Astrocyte (in vitro differentiated cells and primary cell): ENCODE measurements around the gene SARDH. TPM values are rescaled to one million over a fixed set of nuclear protein-coding genes. Genes with fewer than 3 reads are reported as not detected.

Experiments
- DNase-seq: peaks from one replicate; pipeline ENCODE4 v3.0.0-alpha.2; 2010; ENCODE audit warnings: low read depth
- FAIRE-seq: peaks from 2 replicates; lab custom pipeline; 2011; peaks lifted over from hg19 to GRCh38; lab: Jason Lieb, UNC
- H2AFZ ChIP-seq: 2 replicates; pipeline ENCODE4 v1.6.0; 2012; ENCODE audit warnings: low read depth, low read length, inconsistent platforms
- H3K27ac ChIP-seq: 2 replicates; pipeline ENCODE4 v1.5.1; 2011; ENCODE audit warnings: low read depth, low read length, inconsistent platforms
- H3K27me3 ChIP-seq: 2 replicates; pipeline ENCODE4 v1.6.0; 2011; ENCODE audit warnings: low read length, inconsistent platforms; ENCODE audit not compliant: insufficient read depth
- H3K36me3 ChIP-seq: 2 replicates; pipeline ENCODE4 v1.5.1; 2011; ENCODE audit warnings: low read length, inconsistent platforms; ENCODE audit not compliant: insufficient read depth
- H3K4me1 ChIP-seq: 2 replicates; pipeline ENCODE4 v1.5.1; 2011; ENCODE audit warnings: low read length, inconsistent platforms; ENCODE audit not compliant: insufficient read depth
- H3K4me2 ChIP-seq: 2 replicates; pipeline ENCODE4 v1.6.0; 2012; ENCODE audit warnings: low read length, inconsistent platforms
- H3K4me3 ChIP-seq: 2 replicates; pipeline ENCODE4 v1.5.1; 2011; ENCODE audit warnings: low read depth, mild to moderate bottlenecking, low read length, inconsistent platforms; ENCODE audit not compliant: insufficient read depth
- H3K79me2 ChIP-seq: 2 replicates; pipeline ENCODE4 v1.6.0; 2012; ENCODE audit warnings: mild to moderate bottlenecking, low read length, inconsistent platforms; ENCODE audit not compliant: insufficient read depth
- H3K9ac ChIP-seq: 2 replicates; pipeline ENCODE4 v1.6.0; 2012; ENCODE audit warnings: mild to moderate bottlenecking, low read length, inconsistent platforms
- H3K9me3 ChIP-seq: 2 replicates; pipeline ENCODE4 v1.5.1; 2012; ENCODE audit warnings: low read depth, mild to moderate bottlenecking, low read length, inconsistent platforms; ENCODE audit not compliant: insufficient read depth
- H4K20me1 ChIP-seq: 2 replicates; pipeline ENCODE4 v1.6.0; 2012; ENCODE audit warnings: low read length, inconsistent platforms; ENCODE audit not compliant: insufficient read depth
- H3K27ac Mint-ChIP-seq: one replicate; pipeline ENCODE4 v1.8.0; 2021; ENCODE audit warnings: mild to moderate bottlenecking, mixed read lengths; ENCODE audit not compliant: unreplicated experiment
- H3K27me3 Mint-ChIP-seq: one replicate; pipeline ENCODE4 v1.8.0; 2021; ENCODE audit warnings: low read depth, mixed read lengths; ENCODE audit not compliant: unreplicated experiment
- H3K36me3 Mint-ChIP-seq: one replicate; pipeline ENCODE4 v1.8.0; 2021; ENCODE audit warnings: low read depth, mixed read lengths; ENCODE audit not compliant: unreplicated experiment
- H3K4me1 Mint-ChIP-seq: one replicate; pipeline ENCODE4 v1.8.0; 2021; ENCODE audit warnings: low read depth, mixed read lengths; ENCODE audit not compliant: unreplicated experiment
- H3K4me3 Mint-ChIP-seq: one replicate; pipeline ENCODE4 v1.8.0; 2021; ENCODE audit warnings: mild to moderate bottlenecking, moderate library complexity, mixed read lengths; ENCODE audit not compliant: unreplicated experiment
- H3K9me3 Mint-ChIP-seq: one replicate; pipeline ENCODE4 v1.8.0; 2021; ENCODE audit warnings: mild to moderate bottlenecking, mixed read lengths; ENCODE audit not compliant: unreplicated experiment
- EZH2 ChIP-seq: IDR thresholded peaks from 2 replicates; pipeline ENCODE4 v1.6.1; 2012; ENCODE audit warnings: mild to moderate bottlenecking, low read length, inconsistent platforms; ENCODE audit not compliant: insufficient read depth
- total RNA-seq: library from RNA; stranded (reverse); gene quantifications from 2 replicates; pipeline ENCODE4 v1.2.1, GENCODE V29; 2021
- TF ChIP-seq, protein P1 (sequence below): IDR thresholded peaks from 2 replicates; pipeline ENCODE4 v1.5.1; 2011; ENCODE audit warnings: low read depth, mild to moderate bottlenecking, inconsistent platforms, low read length, moderate library complexity; ENCODE audit not compliant: insufficient read depth

SARDH gene
- total RNA-seq, 1 donor from 2014 or later: 2.8 TPM

DNA sequence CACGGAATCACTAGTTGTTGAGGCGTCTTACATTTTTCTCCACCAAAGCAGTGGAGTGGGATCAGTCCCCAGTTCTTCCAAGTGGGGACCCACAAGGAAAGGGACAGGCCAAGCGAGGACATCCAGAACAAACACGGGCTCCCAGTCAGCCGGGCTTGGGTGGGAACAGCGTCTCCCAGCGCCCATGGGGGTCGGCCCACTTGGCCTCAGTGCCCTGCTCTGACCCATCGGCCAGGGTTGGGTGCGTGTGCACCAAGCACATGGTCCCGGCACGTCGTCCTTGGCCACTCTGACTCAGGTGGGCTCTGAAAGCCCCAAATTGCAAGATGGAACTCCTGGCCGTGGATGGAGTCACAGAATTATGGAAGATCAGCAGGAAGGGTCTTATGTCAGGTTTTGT is 64.1 kb downstream of the SARDH start:
- H4K20me1 ChIP-seq: no peaks in the 10 kb centered on the region
- Mint-ChIP-seq H3K9me3 (peaks cover 6% of the 10 kb centered on the region), H3K27me3 (peaks cover 31% of the 10 kb centered on the region), H3K36me3 (peaks cover 1% of the 10 kb centered on the region), H3K4me3 (no peak overlapping the region), H3K27ac (no peak overlapping the region), H3K4me1 (peaks cover 2% of the 10 kb centered on the region)
- H3K4me2 ChIP-seq: no peak overlapping the region
- H3K27me3 ChIP-seq: peaks cover 3% of the 10 kb centered on the region
- FAIRE-seq (no peak), DNase-seq (no peak)
- H2AFZ ChIP-seq: no peak overlapping the region
- H3K4me1 ChIP-seq: no peaks in the 10 kb centered on the region
- H3K9me3 ChIP-seq: no peaks in the 10 kb centered on the region
- TF ChIP-seq, protein P1, sequence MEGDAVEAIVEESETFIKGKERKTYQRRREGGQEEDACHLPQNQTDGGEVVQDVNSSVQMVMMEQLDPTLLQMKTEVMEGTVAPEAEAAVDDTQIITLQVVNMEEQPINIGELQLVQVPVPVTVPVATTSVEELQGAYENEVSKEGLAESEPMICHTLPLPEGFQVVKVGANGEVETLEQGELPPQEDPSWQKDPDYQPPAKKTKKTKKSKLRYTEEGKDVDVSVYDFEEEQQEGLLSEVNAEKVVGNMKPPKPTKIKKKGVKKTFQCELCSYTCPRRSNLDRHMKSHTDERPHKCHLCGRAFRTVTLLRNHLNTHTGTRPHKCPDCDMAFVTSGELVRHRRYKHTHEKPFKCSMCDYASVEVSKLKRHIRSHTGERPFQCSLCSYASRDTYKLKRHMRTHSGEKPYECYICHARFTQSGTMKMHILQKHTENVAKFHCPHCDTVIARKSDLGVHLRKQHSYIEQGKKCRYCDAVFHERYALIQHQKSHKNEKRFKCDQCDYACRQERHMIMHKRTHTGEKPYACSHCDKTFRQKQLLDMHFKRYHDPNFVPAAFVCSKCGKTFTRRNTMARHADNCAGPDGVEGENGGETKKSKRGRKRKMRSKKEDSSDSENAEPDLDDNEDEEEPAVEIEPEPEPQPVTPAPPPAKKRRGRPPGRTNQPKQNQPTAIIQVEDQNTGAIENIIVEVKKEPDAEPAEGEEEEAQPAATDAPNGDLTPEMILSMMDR: no peak
- no peak for TF ChIP-seq EZH2
- no peak overlapping the region for H3K9ac ChIP-seq
- no peaks in the 10 kb centered on the region for H3K79me2 ChIP-seq
- no peak overlapping the region for H3K4me3 ChIP-seq
- no peak overlapping the region for H3K27ac ChIP-seq
- H3K36me3 ChIP-seq: no peaks in the 10 kb centered on the region

DNA sequence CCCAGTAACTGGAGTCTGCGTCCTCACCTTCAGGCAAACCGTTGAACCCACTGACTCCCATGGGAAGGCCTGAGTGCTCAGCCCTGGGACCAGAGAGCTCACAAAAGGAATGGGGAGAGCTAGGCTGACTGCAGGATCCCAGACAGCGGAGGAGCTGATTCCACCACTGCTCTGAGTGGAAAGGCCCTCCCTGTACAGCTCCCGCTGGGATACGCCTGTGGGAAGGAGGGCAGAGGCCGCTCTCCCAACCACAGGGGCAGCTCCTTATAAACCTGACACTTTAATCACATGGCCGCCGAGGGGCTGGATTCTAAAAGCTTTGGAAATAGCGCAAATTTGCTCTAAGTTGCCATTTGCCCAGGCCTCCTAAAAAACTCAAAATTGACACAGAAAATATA is 64.9 kb downstream of the SARDH start:
- H3K27me3 Mint-ChIP-seq: peaks cover 25% of the 10 kb centered on the region
- H3K27ac Mint-ChIP-seq: no peak overlapping the region
- H3K4me1 Mint-ChIP-seq: peaks cover 2% of the 10 kb centered on the region
- Histone ChIP-seq H3K9ac (no peak overlapping the region), H3K27ac (no peak overlapping the region), H2AFZ (no peak overlapping the region), H4K20me1 (no peaks in the 10 kb centered on the region), H3K4me3 (no peak overlapping the region), H3K79me2 (no peaks in the 10 kb centered on the region), H3K9me3 (no peaks in the 10 kb centered on the region), H3K4me1 (no peaks in the 10 kb centered on the region), H3K4me2 (no peak overlapping the region), H3K27me3 (peaks cover 3% of the 10 kb centered on the region), H3K36me3 (no peaks in the 10 kb centered on the region)
- no peak overlapping the region for H3K4me3 Mint-ChIP-seq
- FAIRE-seq: no peak
- peaks cover 6% of the 10 kb centered on the region for H3K9me3 Mint-ChIP-seq
- TF ChIP-seq EZH2: no peak
- TF ChIP-seq, protein P1: no peak
- no peak for DNase-seq
- H3K36me3 Mint-ChIP-seq: peaks cover 1% of the 10 kb centered on the region

GRCh38 chr9:133672503-133673257 is 65.5 kb downstream of the SARDH start:
- no peak overlapping the region for H2AFZ ChIP-seq
- H3K4me1 ChIP-seq: no peaks in the 10 kb centered on the region
- no peak overlapping the region for H3K4me2 ChIP-seq
- peaks cover 3% of the 10 kb centered on the region for H3K27me3 ChIP-seq
- peaks cover 1% of the 10 kb centered on the region for H3K36me3 Mint-ChIP-seq
- H4K20me1 ChIP-seq: no peaks in the 10 kb centered on the region
- no peaks in the 10 kb centered on the region for H3K9me3 ChIP-seq
- no peak overlapping the region for H3K4me3 Mint-ChIP-seq
- H3K27ac ChIP-seq: no peak overlapping the region
- FAIRE-seq: no peak
- no peaks in the 10 kb centered on the region for H3K36me3 ChIP-seq
- no peak overlapping the region for H3K9ac ChIP-seq
- H3K27me3 Mint-ChIP-seq: peaks cover 24% of the 10 kb centered on the region
- H3K9me3 Mint-ChIP-seq: peaks cover 6% of the 10 kb centered on the region
- H3K4me1 Mint-ChIP-seq: peaks cover 2% of the 10 kb centered on the region
- H3K27ac Mint-ChIP-seq: no peak overlapping the region
- TF ChIP-seq, protein P1: no peak
- TF ChIP-seq EZH2: no peak
- DNase-seq: no peak
- H3K79me2 ChIP-seq: no peaks in the 10 kb centered on the region
- H3K4me3 ChIP-seq: no peak overlapping the region
